ENCODE measurements around the gene REPIN1.

- TF ChIP-seq CTCF (IDR thresholded peaks at IDR 0.05) = no peak
- TF ChIP-seq POLR2A (IDR thresholded peaks at IDR 0.05) = no peak
Observed at GRCh38 chr7:150358988-150359621, 9.5 kb upstream of the REPIN1 start.
